Stimulated activated CD4-positive, alpha-beta T cell treated with anti-CD3 and anti-CD28 coated beads, Interleukin-4, amount 100 ng/mL, for 24 hours (primary cell): ENCODE data around the gene NEURL2.
"Not testable (repeated sequence)": the region's sequence is repeated elsewhere in the genome, so short reads cannot be mapped to it uniquely, and the experiment has no call there.

ENCODE experiments used
- DNase-seq: peaks from one replicate; pipeline ENCODE4 v3.0.0-alpha.2; 2020

The NEURL2 gene

DNA sequence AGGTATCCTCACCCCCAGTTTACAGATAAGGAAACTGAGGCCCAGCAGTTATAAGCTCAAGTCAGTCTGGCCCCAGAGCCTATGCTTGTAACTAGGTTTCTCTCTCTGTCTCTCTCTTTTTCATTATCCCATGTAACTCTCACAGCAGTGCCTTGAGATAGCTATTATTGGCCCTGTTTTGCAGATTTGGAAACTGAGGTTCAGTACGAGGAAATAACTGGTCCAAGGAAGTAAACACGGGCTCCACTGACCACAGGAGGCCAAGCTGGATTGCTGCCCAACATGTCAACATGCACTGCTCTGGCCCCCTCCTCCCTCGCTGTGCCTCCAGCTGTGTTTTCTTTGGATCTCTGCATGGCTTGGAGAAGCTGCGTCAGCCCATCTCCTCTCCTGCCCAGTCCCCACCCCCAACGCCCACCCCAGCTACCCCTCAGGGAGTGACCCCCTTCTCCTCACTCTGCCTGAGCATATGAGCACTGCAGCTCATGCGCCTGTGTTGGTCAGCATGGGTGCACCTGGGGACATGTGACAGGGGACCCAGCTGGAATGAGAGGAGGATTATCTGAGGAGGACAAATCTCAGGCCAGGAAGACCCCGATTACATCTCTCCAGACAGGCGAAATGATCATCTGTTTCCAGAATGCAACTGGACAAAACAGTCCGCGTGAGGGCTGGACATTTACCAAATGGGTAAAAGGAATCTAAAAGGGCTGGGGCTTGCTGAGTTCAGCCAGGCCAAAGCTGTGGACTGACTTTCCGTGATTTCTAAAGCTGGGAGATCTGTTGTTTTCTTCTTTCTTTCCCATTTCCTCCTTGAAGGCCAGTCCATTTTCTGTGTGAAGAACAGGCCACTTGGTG, 28.8 kb upstream of the NEURL2 start:
- no peak for DNase-seq

DNA sequence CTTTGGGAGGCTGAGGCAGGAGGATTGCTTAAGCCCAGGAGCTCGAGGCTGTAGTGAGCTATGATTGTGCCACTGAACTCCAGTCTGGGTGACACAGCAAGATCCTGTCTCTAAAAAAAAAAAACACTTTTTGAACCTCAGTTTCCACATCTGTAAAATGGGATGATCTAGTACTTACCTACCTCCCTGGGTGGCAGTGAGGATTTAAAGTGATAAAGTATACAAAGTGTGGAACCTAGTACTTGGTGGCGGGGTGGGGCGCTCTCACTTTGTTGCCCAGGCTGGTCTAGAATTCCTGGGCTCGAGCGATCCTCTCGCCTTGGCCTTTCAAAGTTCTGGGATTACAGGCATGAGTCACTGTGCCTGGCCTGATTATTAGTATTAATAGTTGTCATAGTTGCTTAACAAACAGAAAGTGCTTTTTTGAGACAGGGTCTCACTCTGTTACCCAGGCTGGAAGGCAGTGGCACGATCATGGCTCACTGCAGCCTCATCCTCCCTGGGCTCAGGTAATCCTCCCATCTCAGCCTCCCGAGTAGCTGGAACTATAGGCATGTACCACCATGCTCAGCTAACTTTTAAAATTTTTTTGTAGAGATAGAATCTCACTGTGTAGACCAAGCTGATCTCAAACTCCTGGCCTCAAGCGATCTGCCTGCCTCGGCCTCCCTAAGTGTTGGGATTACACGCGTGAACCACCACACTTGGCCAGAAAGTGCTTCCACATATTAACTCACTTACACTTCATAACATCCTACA, 27.9 kb upstream of the NEURL2 start:
- DNase-seq, result no peak

DNA sequence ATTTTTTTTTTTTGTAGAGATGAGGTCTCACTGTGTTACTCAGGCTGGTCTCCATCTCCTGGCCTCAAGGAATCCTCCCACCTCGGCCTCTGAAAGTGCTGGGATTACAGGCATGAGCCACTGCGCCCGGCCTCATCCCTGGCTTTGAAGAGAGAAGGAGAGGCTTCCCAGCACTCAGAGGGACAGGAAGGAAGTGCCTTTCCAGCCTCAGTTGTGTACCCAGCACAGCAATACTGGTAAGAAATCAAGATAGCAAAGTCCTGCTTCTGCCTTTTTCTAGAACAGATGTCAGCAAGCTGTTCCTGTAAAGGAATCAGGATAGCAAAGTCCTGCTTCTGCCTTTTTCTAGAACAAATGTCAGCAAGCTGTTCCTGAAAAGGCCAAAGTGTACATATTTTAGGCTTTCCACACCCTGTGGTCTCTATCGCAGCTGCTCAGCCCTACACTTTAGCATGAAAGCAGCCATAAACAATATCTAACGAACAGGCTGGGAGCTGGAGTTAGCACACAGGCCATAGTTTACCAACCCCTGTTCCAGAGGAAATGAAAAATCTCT, 27.3 kb upstream of the NEURL2 start:
- DNase-seq, result no peak

DNA sequence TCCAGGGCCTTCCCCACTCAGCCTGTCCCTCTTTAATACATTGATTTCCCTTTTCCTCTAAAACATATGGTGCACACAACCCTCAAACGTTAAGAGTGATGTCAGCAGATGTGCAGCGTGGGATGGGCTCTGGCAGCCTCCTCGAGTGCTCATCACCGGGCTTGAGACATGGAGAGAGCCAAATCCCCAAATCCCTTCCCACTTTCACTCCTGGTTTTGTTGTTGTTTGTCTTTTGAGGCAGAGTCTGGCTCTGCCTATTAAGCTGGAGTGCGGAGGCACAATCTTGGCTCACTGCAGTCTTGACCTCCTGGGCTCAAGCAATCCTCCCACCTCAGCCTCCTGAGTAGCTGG, 26.8 kb upstream of the NEURL2 start:
- DNase-seq, result no peak

DNA sequence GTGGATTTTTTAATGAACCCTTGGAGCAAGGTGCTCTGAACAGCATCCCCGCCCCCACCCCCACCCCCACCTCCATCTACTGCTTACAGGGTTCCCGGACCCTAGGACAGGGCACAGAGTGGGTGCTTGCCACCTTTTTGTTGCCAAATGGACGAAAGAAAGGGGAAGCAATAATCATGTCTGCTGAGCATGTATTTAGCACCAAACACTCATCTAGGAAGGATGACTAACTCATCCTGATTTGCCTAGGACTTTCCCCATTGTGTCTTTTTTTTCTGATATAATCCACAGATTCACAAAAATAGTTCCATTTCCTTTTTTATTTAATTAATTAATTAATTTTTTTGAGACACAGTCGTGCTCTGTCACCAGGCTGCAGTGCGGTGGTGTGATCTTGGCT, 22.1 kb upstream of the NEURL2 start:
- DNase-seq, result no peak

DNA sequence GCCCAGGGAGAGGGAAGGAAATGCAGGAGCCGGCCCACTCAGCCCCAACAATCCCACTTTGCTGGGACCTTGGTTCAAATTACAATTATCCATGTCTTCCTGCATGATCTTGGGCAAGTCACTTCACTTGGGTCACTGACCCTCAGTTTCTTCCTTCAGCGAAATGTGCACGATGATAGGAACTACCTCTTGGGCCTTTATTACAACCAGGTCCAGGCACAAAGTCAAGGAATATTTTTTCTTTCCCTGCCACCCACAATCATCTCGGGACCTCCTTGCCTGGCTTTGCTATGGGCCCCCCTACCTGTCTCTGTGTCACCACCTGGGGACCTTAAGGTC, 21.3 kb upstream of the NEURL2 start:
- DNase-seq, result no peak

DNA sequence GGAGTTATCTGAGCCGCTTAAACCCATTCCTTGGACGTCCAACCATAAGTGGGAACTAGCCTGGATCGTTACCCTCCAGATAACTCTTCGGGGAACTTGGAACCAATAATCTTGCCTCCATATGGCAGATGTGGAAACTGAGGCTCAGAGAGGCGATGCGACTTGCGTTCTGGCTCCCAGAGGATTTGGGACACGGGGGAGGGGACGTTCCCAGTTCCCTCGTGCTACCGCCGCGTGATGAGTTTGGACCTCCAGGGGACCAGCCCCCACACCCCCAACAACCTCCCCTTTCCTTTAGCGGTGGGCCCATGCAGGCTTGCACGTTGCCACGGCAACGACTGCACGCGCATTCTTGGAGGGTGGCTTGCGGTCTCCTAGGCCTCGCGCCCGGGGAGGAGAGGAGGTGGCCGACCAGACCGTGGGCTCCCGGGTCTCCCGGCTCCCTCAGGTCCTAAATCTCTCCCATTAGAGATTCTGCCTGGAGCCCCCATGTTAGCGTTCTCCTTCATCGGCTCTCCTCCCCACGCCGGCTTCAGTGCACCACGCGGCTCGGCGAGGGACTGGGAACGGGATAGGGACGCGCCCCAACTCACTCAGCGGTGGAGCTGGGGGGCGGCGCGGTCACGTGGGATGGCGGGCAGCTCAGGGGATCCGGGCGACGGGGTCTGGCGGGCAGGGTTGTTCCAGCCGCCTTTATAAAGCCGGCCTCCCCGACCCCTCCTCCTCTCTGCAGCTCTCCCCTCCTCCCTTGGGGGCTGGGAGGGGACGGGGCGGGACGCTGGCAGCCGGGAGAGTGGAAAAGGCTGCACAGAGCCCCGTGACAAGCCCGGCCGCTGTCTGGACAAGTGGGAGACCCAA, 20.7 kb upstream of the NEURL2 start, which contains the start of gene PLTP:
PLTP (minus strand) TSS at position 670 of the 858 bp plus-strand sequence. CDS start 703 bp downstream, outside the sequence.
- DNase-seq, result peak; percentile 24

DNA sequence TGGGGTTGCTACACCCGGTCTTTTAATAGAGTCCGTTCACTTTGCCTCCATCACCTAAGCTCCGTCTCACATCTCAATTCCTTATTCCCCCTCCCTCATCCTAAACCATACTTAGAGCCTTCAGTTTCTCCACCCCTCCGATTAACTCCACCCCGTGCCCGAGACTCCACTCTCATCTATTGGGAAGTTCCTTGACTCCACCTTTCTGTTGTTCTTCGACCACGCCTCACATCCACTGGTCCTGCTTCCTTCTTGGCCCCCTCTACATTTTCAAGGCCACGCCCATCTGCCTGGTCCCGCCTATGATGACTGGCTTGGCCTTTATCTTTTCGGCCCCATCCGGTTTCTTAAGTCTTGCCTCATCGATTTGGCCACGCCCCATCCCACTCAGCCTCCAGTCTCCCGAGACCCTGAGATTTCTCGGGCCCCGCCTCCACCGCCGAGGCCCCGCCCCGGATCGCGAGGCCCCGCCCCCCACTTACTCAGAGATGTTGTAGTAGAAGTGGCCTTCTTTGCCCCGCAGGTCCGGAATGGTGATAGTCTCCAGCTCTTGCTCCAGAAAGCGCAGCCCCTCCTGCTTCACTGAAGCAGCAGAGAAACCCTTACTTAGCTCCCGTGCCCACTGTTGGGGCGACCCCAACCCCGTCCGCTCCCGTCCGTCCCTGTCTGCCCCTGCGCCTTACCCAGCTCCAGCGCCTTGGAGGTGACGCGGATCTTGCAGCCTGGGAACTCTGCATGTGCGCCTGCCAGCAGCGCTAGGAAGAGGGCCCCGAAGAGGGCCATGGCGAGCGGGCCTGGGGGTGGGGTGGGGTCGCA, 19.9 kb upstream of the NEURL2 start:
- DNase-seq, result peak; percentile 93

DNA sequence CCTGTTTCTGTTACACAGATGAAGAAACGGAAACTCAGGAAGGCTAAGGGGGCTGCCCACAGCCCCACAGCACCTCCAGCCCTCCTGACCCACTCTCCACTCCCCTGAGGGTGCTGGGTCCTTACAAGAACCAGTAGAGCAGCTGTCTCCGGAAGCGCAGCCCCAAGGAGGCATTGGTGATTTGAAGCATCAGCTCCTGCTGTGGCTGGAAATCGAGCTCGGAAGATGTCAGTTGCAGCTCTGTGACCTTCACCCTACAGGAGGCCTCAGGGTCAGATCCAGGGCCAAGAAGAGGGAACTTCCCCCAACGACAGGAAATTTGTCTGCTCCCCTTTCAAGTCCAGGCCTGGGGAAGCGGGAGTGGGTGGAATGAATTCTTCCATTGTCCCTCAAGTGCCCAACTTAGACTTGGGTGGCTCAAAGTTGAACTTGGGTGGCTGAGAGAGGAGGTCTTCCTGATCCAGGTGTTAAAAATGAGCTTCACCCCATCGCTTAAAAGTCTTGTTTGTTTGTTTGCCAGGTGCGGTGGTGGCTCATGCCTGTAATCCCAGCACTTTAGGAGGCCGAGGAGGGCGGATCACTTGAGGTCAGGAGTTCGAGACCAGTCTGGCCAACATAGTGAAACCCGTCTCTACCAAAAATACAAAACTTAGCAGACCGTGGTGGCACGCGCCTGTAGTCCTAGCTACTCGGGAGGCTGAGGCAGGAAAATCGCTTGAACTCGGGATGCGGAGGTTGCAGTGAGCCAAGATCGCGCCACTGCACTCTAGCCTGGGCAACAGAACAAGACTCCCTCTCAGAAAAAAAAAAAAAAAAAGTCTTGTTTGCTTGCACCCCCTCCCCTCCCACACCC, 19.0 kb upstream of the NEURL2 start:
- DNase-seq, result no peak

DNA sequence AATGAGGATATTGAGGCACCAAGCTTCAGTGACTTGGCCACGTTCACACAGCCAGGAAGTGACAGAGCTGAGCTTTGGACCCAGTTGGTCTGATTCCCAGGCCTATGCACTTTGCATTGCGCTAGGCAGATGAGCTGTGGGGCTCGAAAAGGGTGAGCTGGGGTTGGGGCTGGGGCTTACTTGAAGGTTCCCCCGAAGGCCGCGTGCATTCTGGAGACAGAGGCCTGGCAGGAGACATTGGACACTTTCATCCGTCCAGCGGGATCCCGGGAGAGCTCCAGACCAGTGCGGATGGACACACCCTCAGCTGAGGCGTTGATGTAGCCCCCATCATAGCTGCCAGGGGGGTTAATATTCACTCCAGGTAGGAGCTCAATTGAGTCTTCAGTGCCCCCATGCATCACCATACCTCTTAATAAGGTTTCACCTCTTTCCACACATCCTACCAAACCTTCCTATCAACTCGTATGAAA, 18.4 kb upstream of the NEURL2 start:
- no peak for DNase-seq

DNA sequence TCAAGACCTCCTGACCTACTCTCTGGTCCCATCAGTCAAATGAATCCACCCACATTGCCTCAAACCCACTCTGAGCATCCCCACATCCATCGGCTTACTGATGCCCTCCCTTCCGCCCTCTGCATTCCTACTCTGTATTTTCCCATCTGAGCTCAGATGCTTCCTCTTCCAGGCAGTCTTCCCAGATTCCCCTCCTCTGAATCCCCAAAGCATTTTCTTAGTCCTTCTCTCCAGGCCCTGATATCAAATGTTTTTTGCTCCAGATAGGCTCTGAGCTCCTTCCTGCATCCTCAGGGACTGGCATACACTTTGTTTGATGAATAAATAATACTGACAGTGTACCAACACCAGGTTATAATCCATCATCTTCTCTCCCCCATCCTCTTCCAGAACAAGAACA, 17.1 kb upstream of the NEURL2 start:
- DNase-seq, result no peak

DNA sequence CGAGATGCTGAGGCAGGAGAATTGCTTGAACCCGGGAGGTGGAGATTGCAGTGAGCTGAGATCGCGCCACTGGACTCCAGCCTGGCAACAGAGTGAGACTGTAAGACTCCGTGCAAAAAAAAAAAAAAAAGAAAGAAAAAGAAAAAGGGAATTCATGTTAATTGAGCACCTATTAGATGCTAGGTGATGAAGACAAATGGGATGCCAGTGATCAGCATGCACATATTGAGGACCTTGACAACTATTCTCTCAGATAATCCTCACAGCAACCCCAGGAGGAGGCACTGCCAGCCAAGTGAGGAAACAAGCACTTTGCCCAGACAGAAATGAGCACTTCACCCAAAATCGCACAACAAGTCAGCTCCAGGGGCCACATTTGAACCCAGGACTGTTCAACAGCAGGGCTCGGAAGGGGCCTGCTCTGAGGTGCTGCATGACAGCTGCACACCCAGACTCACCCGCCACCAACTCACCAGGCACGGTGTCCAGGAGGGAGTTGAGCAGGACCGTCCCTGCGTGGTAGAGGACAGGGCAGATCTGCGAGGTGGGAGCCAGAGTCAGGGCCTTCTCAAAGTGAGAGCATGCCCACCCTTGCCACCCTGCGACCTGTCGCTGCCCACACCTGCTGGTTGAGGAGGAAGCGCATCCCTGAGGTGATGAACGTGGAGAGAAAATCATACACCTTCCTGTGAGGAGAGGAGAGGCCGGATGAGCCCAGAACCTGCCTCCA, 16.4 kb upstream of the NEURL2 start:
- no peak for DNase-seq

DNA sequence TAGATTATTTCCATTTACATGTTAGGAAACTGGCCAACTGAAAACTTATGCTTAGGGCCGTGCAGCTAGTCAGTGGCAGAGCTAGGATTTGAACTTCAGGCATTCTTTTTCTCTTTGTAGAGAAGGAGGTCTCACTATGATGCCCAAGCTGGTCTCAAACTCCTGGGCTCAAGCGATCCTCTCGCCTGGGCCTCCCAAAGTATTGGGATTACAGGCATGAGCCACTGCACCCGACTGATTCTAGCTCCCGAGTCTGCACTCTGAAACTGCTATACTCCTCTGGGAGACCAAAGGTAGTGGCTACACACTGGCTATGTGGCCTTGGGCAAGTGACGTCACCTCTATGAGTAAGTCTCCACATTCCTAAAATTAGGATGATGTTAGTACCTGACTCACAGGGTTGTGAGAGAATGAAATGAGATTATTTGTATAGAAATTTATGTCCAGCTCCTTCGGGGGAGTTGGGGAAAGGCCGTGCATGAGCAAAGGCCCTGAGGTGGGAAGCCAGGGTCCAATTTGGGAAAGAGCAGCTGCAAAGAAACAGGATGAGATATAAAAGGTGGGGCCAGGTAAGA, 14.6 kb upstream of the NEURL2 start:
- DNase-seq, result no peak

DNA sequence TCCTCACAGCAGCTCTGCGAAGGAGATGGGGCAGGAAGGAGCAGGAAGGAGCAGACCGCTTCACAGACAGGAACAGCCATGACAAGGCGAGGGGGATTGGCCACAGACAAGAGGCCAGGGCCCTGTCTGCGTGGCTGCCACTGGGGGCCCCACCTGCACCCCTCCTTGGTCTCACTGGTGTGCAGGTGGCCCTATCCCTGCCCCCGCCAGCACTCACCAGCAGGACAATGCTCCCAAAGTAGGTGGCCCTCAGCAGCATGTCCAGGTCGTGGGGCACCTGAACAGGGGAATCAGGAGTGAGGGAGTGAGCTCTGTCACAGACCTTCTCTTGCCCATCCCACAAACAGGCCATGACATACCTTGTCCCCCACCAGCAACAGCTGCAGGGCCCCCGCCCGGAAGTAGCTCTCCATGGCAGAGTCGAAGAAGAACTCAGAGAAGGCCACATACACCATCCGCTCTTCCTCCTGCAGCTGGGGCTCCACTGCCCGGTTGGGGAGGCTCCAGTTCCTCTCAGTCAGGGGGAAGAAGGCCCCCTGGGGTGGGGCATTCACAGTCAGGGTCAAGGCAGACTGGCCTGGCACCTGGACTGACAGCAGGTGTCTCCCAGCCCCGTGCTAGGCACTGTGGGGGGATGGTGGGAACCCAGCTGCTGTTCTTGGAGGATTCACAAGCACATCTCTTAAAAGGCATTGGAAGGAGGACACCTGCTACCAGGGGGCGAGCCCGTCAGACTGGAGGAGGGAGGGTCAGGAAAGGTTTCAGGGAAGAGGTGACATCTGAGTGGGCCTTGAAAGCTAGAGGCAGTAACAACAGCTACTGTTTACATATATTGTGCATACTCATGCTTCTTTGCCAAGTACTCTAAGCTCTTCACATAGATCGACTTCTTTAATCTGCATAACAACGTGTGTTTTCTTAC, 13.8 kb upstream of the NEURL2 start:
- DNase-seq, result no peak

DNA sequence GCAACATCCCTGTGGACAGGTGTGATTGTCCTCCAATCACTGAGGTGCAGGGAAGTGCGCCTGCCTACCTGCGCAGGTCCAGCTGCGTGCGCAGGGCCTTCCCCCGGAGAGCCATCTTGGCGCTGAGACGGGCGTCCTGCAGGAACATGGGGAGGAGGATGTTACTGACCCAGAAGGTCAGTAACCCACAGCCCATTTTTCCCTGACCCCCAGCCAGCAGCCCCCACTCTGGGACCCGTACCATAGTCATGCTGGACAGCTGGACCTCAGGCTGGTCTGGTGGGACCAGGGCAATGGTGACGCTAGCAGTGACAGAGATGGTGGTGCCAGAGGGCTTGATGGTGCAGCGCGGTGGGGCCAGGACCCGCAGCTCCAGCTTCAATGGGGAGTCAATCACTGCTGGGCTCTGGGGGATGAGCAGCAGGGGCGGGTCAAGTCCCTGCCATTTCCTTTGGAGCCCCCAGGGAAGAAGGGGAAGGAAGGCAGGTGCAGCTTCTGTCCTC, 11.2 kb upstream of the NEURL2 start:
- DNase-seq, result no peak

DNA sequence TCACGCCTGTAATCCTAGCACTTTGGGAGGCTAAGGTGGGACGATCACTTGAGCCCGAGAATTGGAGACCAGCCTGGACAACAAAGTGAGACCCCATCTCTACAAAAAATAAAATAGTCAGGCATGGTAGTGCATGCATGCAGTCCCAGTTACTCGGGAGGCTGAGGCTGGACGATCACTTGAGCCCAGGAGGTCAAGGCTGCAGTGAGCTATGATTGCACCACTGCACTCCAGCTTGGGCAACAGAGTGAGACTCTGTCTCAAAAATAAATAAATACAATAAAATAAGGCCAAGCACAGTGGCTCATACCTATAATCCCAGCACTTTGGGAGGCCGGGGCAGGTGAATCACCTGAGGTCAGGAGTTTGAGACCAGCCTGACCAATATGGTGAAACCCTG, 10.3 kb upstream of the NEURL2 start:
- not testable (repeated sequence) for DNase-seq

DNA sequence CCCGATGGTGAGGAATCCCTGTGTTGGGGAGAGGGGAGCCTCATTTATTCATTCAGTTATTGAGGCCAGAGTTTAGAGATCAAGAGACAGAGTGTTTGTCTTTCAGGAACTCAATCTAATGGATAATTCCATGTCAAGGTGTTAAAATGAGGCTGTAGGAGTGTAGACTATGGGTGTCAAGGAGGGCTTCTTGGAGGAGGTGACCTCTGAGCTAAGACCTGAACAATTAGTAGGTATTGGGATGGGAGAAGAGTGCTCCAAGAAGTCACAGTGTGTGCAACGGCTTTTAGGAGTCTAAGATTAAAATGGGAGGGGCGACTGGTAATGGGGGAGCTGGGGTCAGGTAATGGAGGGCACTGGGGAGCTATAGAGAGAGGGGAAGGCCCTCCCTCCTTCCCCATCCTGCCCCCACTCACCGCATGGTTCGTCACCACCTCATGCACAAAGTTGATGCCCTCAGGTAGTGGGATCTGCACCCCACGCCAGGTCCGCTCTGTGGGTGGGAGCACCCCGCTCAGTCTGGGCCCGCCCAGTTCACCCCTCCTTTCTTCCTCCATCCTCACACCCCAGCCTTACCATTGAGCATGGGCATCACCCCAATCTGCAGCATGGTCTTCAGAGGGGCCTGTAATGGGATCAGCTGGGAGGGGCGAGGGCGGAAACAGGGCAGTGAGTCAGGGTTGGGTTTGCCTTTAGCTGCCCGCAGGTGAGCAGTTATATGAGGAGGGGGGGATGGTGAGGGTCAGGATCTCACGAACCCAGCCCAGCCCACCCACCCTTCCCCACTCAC, 8.2 kb upstream of the NEURL2 start:
- no peak for DNase-seq

DNA sequence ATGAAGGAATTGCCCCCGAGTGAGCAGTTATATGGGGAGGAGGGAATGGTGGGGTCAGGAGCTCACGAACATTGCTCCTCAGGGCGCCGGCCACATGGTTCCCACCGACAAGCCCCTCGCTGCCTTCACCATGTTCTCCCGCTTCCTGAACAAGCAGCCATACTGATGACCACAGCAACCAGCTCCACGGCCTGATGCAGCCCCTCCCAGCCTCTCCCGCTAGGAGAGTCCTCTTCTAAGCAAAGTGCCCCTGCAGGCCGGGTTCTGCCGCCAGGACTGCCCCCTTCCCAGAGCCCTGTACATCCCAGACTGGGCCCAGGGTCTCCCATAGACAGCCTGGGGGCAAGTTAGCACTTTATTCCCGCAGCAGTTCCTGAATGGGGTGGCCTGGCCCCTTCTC, 7.3 kb upstream of the NEURL2 start:
- no peak for DNase-seq
